ENCODE results near the gene INCENP.

Gene INCENP

DNA sequence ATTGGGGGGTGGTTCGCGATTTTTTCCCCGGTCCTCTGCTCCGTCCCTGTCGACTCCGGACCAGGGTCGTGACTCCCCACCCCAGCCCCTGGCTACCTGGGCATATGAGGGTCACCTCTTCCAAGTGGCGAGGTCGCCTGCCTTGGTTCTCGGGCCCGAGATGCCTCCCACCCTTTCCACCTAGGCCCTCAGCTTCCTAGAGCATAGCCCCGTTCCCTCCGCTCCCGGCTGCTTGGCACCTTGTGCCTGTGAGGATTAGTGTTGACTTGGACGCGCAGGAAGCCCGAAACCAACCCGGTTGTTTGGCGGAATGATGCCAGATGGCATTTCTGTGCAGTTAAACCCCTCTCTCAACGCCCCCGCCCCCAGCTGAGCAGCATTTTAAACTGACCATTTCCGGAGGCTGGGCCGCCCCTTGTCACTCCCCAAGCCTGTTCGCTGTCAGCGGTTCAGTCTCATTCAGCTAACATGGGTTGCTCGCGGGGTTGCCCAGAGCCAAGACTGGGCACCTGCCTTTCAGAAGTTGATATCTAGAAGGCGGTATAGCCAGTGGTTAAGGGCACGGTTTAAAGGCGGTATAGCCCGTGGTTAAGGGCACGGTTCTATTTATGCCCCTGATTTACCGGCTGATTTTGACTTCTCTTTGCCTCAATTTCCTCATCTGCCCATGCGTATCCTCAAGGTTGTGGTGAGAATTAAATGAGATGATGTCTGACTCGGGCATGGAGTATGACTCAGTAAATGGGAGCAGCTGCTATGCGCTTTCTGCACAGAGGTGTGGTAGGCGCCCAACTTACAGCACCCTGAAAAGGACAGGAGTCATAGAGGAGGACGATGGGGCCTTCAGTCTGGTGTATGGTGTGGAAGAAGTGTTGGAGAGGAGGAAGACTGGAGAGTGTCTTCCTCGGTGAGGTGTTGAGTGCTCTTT lies 639 bp downstream of the INCENP start:
- in situ Hi-C loops (cut with MboI; ENCODE audit: low sequenced_read_pairs), result no loop called here

DNA sequence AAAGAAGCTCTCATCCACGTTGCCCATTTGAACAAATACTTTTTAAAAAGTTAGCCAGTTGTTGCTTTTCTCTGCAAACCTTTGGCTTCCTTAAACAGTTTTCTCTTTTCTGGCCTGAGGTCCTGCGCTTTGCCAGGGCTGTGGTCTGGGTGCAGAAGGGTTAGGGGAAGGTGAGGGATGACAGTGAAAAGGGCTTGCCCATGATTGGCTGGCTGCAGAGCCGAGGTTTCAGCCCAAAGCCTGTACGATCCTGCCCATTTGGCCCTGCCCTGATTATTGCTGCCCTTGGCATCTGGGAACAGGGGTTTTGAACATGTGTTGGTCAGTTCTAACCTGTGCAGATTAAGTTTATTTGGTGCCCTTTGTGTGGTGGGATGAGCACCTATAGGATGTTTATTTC lies 1.5 kb downstream of the INCENP start:
- in situ Hi-C loops (cut with MboI; ENCODE audit: low sequenced_read_pairs), result no loop called here

DNA sequence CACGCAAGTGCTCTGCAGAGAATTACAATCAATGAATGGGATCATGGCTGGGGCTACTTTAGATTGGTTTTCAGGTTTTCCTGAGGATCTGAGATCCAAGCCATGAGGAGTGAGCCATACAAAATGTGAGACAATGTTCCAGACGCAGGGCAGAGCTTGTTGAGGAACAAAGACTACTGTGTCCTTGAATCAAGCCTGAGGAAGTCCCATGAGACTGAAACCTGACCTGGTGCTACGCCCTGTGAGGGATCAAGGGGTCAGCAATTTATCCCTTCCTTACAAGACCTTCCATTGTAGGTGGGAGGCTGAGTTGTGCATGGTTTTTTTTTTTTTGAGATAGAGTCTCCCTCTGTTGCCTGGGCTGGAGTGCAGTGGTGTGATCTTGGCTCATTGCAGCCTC lies 2.1 kb downstream of the INCENP start:
- in situ Hi-C loops (cut with MboI; ENCODE audit: low sequenced_read_pairs), result no loop called here

DNA sequence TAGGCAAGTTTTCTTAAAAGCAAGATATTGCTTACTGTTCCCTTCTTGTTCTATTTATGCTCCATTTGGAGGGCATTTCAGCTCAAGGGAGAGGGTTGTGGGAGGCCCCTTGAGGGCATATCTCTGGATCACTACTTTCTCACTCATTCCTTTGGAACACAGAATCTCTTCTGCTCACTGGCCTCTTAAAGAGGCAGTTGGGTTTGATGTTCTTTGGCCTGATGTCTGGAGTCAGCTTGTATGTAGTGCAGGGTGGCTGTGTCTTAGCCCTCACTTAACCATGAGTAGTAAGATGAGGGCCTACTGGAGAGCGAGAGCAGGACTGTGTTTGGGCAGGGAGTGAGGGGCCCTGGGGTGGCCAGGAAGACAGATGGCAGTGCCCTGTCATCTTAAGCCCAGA lies 3.6 kb downstream of the INCENP start:
- in situ Hi-C loops (cut with MboI; ENCODE audit: low sequenced_read_pairs), result no loop called here

DNA sequence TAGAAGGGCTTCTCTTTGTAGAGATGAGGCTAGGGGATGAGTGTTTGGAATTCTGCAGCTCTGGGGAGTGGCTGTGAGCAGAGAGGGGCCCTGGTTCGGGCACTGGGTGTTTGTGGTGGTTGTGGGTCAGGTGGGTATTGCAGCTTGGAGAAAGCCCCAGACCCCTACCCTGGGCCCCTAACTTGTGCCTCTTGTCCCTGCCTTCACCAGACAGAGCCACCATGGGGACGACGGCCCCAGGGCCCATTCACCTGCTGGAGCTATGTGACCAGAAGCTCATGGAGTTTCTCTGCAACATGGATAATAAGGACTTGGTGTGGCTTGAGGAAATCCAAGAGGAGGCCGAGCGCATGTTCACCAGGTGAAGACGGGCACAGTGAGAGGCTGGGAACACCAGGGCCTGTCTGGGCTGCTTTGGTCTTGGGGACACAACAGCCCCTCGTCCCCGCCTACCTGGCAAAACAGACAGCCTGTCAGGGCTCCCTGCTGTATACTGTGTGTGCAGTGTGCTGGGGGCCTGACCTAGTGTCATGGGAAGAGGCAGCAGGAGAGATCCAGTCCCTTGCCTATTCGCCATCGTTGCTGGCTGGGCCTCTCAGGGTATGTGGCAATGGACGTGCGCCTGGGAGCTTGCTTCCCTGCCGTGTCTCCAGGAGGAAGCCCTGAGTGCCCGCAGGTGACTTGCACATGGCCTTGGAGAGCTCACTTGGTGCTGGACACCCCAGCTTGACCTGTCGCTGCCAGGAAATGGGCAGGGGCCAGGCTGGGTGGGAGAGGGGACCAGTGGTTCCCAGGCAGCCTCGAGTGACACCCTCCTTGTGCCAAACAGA lies 4.3 kb downstream of the INCENP start:
- in situ Hi-C loops (cut with MboI; ENCODE audit: low sequenced_read_pairs), result no loop called here

DNA sequence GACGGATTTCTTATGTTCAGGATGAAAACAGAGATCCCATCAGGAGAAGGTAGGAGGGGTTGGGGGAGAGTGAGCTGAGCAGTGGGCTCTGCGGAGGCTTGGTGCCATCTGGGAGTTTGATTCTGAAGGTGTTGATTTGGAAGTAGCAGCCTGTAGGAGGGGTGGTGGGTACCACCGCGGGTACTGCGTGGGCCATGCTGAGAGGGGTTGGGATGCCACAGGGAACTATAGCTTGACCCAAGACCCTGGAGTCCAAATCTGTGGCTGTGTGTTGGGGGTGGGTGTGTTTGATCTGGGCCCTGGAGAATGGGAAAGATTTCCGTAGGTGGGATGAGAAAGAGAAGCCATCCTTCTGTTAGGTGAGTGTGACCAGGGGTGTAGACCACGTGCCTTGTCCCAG lies 5.0 kb downstream of the INCENP start:
- in situ Hi-C loops (cut with MboI; ENCODE audit: low sequenced_read_pairs), result no loop called here

DNA sequence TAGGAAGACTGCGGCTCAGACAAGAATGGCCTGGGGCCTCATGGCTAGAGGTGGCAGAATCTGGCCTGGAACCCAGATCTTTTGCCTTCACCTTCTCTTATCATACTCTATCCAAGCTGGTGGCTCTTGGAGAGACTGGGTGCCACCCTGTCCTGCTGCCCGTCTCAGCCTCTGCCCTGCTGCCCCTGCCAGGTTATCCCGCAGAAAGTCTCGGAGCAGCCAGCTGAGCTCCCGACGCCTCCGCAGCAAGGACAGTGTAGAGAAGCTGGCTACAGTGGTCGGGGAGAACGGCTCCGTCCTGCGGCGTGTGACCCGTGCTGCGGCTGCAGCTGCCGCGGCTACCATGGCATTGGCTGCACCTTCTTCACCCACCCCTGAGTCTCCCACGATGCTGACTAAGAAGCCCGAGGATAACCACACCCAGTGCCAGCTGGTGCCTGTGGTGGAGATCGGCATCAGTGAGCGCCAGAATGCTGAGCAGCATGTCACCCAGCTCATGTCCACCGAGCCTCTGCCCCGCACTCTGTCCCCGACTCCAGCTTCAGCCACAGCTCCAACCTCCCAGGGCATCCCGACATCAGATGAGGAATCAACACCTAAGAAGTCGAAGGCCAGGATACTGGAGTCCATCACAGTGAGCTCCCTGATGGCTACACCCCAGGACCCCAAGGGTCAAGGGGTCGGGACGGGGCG lies 5.9 kb downstream of the INCENP start:
- in situ Hi-C loops (cut with MboI; ENCODE audit: low sequenced_read_pairs), result no loop called here

DNA sequence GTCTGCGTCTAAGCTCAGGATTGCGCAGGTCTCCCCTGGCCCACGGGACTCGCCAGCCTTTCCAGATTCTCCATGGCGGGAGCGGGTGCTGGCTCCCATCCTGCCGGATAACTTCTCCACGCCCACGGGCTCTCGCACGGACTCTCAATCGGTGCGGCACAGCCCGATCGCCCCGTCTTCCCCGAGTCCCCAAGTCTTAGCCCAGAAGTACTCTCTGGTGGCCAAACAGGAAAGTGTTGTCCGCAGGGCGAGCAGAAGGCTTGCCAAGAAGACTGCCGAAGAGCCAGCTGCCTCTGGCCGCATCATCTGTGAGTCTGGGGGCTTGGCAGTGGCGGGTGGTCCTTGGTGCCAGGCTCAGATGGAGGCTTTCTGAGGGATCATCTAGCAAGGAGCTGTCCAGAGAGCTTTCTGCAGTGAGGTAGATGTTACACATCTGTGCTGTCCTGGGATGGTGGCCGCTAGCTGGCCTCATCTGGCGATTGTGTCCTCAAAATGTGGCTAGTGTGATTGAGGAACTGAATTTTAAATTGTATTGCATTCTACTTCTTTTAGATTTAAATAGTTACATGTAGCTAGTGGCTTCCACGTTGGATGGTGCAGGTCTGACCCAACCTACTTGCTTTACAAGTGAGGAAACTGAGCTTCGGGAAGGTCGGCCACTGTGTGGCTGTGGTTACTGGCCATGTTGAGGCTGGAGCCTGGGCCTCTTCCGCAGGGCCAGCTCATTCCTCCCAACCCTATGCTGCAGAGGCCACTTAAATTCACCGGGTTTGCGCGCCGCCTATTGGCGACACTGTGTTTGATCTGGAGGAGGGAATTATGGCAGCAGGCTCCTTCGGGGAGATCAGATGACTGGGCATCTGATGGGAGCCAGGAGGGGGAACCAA lies 6.7 kb downstream of the INCENP start:
- in situ Hi-C loops (cut with MboI; ENCODE audit: low sequenced_read_pairs), result no loop called here

DNA sequence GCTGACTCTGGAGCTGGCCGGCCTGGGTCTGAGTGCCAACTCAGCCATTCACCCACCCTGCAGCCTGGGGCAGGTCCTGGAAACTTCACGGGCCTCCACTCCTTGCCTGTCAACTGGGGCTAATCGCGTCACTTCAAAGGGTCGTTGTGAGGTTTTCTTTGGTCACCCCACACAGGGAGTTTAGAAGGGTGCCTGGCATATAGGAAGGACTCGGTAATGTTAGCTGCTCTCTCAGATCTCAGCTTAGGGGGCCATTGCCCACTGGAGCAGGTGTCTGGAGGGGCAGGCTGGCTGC lies 7.3 kb downstream of the INCENP start:
- in situ Hi-C loops (cut with MboI; ENCODE audit: low sequenced_read_pairs), result no loop called here

DNA sequence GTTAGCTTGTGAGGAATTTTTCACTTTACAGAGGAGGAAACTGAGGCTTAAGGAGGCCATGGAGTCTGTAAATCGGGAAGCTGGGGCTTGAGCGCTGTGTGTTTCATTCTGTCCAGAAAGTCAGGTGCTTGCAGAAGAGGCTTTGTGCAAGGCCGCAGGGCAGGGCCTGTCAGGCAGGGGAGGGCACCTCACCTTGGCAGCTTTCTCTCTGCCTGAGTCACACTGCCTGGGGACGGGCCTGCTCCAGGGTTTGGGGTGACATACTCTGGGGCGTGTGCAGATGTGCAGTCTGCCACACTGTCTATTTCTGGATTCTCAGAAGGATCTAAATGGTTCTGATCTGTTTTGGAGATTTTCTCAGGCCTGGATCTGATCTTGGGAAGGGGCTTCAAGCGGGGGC lies 8.4 kb downstream of the INCENP start:
- in situ Hi-C loops (cut with MboI; ENCODE audit: low sequenced_read_pairs), result no loop called here

DNA sequence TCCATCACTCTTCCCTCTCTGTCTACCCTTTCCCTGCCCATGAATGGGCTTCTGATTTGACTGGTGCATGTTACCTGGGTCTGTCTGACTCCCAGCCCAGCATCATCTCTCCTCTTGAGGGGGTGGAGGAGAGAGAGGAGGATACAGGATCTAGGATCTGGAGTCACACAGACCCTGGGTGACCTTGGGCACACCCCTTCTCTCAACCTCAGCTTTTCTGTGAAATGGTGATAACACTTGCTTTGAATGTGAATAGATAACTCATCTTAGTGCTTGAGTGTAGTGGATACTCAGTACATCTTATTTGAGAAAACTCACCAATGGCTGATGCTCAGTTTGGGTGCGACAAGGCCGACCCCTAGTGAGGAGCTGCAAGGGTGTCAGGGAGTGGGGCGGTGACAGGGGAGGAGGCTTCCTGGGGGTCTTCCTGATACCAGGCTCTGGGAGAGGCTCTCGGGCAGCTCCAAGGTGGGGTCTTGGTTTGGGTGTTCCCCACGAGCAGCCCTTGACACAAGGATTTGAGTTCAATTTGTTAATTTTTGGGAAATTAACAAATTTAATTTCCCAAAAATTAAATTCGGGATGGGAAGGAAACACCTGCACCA lies 9.0 kb downstream of the INCENP start:
- in situ Hi-C loops (cut with MboI; ENCODE audit: low sequenced_read_pairs), result no loop called here

DNA sequence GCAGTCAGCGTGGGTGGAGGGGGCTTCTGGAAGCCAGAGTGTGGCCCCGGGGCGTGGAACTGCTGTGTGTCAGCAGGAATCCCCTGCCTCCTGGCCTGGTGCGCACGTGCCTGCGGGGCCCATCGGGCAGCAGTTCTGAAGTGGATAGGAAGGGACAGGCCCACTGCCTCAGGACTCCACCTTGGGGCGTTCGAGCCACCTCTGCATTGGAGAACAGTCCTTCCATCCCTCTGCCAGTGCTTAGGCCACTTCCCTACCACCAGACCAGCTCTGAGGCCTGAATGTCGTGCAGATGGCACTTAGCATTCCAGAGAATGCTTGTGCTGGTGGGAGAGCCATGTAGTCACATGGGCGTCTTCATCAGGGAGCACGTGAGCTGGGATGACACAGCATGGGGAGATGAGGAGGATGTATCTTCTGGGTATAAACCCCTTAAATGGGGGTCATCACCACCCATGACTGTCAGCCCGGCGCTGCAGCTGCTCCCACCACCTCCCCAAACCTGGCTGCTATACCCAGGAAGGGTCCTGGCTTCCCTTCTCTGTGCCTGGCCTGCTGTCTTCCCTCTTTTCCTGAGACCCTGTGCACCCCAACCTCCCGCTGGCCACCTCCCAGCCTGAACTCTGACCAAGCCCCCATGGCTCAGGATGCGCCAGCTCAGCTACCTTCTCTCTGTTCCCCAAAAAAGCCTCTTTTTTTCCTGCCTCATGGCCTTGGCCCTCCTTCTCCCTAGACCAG lies 9.7 kb downstream of the INCENP start:
- in situ Hi-C loops (cut with MboI; ENCODE audit: low sequenced_read_pairs), result no loop called here

DNA sequence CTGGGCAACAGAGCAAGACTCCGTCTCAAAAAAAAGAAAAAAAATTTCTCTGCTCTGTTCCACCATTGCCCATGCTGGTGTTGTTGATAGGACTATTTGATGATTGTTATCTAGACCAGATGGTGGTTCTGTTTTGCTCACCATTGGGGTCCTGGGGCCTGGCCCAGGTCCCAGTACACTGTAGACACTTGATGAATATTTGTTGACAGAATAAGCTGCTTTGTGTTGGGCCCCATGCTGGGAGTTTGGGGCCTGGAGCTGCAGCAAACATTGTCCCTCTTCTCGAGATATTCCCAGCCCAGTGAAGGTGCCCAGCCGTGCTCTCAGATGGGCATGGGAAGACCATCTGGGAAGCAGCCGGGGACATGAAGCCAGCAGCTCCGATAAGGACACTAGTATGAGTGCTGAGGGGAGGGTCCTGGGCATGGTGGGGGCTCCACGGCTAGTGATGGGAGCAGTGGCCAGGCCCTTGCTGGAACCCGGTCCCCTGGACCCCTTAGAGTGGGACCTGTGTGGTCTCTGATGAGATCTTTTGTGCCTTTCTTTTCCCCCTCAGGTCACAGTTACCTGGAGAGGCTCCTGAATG lies 13.6 kb downstream of the INCENP start:
- in situ Hi-C loops (cut with MboI; ENCODE audit: low sequenced_read_pairs), result no loop called here

DNA sequence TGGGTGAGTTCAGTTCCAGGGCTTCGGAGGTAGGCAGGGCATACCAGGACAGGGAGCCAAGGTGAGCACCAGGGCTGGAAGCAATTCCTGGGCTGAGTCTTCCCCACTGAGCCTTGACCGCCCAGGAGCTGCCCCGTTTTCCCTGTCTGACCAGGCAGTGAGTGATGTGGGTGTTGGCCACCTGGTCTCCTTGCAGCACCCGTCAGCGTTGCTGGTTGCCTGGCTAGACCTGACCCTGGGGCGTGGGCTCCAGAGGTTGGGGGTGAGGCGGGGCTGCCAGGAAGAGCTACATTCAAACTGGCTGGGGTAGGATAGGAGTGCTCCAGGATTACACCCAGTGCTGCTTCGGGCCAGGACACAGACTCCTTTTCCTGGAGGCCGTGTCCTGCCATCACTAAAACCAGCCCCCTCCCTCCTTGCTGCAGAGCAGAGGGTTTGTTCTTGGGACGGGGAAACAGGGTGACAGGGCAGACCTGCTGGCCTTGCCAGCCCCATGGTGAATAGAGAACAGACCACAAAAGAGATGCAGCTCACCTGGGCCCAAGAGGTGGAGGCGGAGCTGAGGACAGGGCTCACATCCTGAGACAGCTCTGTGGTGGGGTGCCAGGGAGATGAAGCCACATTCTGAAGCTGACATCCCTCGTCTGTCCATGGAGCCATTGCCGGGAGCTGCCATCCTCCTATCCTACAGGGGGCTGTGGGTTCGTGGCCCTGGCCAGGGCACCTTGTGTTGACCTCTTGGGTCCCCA lies 14.2 kb downstream of the INCENP start:
- in situ Hi-C loops (cut with MboI; ENCODE audit: low sequenced_read_pairs), result no loop called here

DNA sequence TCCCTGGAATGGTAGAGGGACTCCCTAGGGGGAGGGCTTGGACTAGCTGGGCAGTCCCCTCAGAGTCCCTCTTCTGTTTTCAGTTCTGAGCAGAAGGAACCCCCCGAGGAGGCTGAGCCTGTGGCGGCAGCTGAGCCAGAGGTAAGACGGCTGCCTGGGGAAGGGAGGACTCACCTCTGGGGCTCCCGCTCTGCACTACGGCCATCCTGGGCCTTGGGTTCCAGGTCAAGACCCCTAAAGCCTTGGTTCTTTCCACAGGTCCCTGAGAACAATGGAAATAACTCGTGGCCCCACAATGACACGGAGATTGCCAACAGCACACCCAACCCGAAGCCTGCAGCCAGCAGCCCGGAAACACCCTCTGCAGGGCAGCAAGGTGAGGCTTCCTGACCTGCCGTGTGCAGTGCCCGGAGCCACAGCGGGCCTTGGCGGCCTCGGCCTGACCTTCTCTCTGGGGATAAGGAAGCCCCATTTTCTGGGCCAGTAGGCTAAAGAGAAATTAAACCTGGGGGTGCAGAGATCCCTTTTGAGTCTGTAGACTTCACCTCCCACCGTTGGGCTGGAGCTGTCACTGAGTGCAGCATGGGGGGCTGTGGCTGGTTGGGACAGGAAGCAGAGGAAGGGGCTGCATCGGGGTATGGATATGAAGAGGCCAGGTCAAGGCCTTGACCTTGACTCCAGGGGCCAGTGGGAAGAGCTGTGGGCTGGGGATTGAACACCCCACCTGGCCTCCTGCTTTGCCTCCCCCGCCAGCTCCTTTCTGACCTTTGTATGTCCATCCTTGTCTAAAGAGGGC lies 15.0 kb downstream of the INCENP start:
- in situ Hi-C loops (cut with MboI; ENCODE audit: low sequenced_read_pairs), result no loop called here

DNA sequence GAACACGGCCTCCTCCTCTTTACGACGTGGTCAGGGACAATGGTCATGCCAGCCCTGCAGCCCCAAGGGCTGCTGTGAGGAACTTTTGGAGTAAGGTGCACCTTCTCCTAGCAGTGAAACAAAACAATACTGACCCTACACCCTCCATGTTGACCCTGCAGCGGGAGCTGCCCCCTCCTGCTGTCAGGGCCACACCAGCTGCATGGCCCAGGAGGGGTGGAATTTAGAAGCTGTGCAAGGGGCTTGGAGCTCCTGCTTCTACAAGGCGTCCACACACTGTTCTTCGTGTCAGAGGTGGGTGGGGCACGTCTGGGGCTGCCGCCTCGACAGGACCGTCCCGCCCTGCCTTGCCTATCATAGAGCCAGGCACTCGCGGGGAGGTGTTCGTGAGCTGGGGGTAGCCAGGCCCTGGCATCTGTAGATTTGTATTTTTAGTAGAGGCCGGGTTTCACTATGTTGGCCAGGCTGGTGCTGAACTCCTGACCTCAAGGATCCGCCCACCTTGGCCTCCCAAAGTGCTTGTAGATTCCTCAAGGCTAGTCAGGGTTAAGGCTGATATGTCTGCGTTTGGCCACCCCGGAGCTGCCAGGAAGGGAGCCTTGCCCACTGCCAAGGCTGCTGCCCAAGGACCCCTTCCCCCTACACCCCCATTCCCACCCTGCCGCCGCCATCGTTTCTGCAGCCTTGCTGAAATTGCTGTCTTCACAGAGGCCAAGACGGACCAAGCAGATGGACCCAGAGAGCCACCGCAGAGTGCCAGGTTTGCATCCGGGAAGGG lies 15.9 kb downstream of the INCENP start:
- in situ Hi-C loops (cut with MboI; ENCODE audit: low sequenced_read_pairs), result no loop called here

Data from HL-60/S4 treated with phorbol 12-myristate 13-acetate at 8.2 ng/mL for 4 days and 3 days (cell line).